K562 (cell line): ENCODE results near the gene NDUFV2.
"Not testable (repeated sequence)": the region's sequence is repeated elsewhere in the genome, so short reads cannot be mapped to it uniquely, and the experiment has no call there.

Source experiments
- CTBP1 ChIP-seq: fragments of 450-650 bp; IDR thresholded peaks from 2 replicates; pipeline ENCODE4 v1.6.1; 2016; ENCODE audit warnings: borderline replicate concordance
- CTCF ChIP-seq, 3 experiments: IDR thresholded peaks in 2 of 3; conservative IDR thresholded peaks in 1 of 3; 2 replicates each; pipeline ENCODE4 v1.5.1; 2011 to 2012; ENCODE audit warnings: low read length in 3 of 3, mild to moderate bottlenecking in 3 of 3, control low read depth in 2 of 3, improper control_type of control experiment in 1 of 3, inconsistent platforms in 1 of 3, low read depth in 1 of 3, mixed read lengths in 1 of 3, moderate library complexity in 1 of 3; ENCODE audit not compliant: insufficient read depth in 2 of 3
- KLF13 ChIP-seq: fragments of 450-650 bp; IDR thresholded peaks from 2 replicates; pipeline ENCODE4 v1.6.1; 2016; ENCODE audit warnings: missing genetic modification characterization, low read depth, mild to moderate bottlenecking, missing compliant biosample characterization, moderate library complexity, borderline replicate concordance
- RFX5 ChIP-seq: IDR thresholded peaks from 2 replicates; pipeline ENCODE4 v1.6.1; 2011; ENCODE audit warnings: low read depth, mild to moderate bottlenecking, improper control_type of control experiment, low read length
- ZBTB11 ChIP-seq, 3 experiments: fragments of 200-800 bp in 1 of 3; fragments of 250-450 bp in 1 of 3; fragments of 450-650 bp in 1 of 3; sonication (Bioruptor Pico) in 1 of 3; sonication (Bioruptor generic) in 1 of 3; formaldehyde crosslinking in 1 of 3; IDR thresholded peaks; 2 replicates each; pipeline versions ENCODE4 v1.6.1 to v1.8.0; 2016 to 2022; ENCODE audit warnings: mild to moderate bottlenecking in 2 of 3, missing genetic modification characterization in 2 of 3, missing compliant biosample characterization in 1 of 3, moderate library complexity in 1 of 3
- ZNF274 ChIP-seq: IDR thresholded peaks from 2 replicates; pipeline ENCODE4 v1.6.1; 2011; ENCODE audit warnings: low read depth, mild to moderate bottlenecking, low read length, moderate library complexity, borderline replicate concordance

- TF ChIP-seq CTCF (IDR thresholded peaks at IDR 0.05 in 2 of 3, conservative IDR thresholded peaks at IDR 0.05 in 1 of 3; ENCODE audit: insufficient read depth in 2 of 3, low read depth in 1 of 3, low read length in 3 of 3); CTBP1; KLF13; ZNF274; RFX5; ZBTB11 (CRISPR knock-in tag; IDR thresholded peaks at IDR 0.05): not testable (repeated sequence)
Measured at GRCh38 chr18:9088727-9089126, 13.8 kb upstream of the NDUFV2 start.
